ENCODE results near the gene DUOXA1. TPM values are rescaled to one million over a fixed set of nuclear protein-coding genes. Genes with fewer than 3 reads are reported as not detected.
"Not testable (repeated sequence)": the region's sequence is repeated elsewhere in the genome, so short reads cannot be mapped to it uniquely, and the experiment has no call there.

The DUOXA1 gene
- total RNA-seq, 1 experiment from 2014 or later: not detected

GRCh38 chr15:45151998-45152828 lies 22.5 kb upstream of the DUOXA1 start:
- no peak for DNase-seq (ENCODE audit: low spot score)

GRCh38 chr15:45150997-45151396 lies 21.3 kb upstream of the DUOXA1 start:
- no peak for DNase-seq (ENCODE audit: low spot score)

DNA sequence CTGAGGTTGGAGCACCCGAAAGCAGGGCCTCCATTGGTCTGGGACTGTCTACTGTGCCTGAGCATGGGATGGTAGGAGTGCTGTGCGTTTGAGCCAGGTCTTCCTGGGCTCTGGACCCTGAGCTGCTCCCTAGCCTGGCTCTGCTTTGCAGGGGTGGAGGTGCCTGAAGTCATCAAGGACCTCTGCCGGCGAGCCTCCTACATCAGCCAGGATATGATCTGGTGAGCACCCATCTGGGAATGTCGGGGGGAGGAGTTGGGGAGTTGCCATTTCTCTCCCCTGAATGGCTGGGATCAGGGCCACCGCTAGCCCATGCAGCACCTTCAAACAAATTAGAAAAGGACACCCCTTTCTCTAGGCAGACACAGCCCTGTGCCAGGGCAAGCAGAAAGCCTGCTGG lies 20.8 kb upstream of the DUOXA1 start:
- DNase-seq (ENCODE audit: low spot score): no peak

DNA sequence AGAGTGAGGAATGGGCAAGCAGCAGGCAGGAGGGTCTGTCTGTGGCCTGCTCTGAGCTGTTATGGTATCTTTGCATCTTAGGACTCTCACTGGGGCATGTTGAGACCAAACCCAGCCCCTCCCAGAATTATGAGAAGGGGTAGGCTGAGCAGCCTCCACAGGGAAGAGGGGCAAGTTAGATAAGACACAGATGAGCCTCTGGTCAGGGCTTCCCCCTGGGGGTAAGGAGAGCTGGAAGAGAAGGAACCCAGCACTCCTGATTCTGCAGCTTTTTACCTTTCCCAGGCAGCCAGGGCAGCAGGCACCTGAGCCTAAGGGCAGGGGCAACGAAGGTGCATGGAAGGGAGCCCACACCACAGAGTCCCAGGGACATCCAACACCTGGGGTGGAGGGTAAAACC lies 19.4 kb upstream of the DUOXA1 start:
- no peak for DNase-seq (ENCODE audit: low spot score)

DNA sequence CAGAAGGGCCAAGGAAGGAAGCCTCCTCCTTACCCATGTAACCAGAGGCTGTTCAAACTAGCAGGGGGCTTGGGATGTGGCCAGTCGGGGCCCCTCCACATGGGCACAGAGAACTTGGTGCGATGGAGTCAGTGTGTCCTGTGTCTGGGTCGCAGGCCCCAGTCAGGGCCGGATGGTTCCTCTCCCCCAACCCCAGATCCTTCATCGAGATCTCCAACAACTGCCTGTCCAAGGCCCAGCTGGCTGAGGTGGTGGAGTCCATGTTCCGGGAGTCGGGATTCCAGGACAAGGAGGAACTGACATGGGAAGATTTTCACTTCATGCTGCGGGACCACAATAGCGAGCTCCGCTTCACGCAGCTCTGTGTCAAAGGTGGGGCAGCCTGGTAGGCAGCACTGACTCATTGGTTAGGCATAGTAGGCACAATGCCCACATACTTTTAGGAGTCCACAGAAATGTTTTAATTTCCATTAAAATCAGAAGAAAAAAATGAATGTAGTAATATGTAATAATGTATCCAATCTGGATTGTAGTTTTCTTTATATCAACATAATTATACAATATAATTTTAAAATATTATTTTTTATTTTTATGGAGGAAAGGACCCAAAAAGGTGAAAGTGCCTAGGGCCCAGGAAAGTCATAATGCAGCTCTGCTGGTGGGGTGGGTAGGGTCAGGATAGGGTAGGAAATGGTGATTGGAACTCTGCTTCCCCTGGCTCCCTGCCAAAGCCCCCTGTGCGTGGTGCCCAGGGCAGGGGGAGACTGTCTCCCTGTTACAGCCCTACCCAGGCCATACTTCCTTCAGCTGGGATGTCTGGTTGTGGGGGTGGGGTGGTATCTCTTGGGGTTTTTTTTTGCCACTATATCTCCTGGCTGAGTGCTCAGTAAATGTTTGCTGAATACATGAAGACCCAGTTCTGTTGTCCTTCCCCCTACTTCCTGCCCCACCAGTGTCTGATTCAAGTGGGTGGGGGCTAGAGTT lies 18.7 kb upstream of the DUOXA1 start:
- DNase-seq (ENCODE audit: low spot score): no peak

DNA sequence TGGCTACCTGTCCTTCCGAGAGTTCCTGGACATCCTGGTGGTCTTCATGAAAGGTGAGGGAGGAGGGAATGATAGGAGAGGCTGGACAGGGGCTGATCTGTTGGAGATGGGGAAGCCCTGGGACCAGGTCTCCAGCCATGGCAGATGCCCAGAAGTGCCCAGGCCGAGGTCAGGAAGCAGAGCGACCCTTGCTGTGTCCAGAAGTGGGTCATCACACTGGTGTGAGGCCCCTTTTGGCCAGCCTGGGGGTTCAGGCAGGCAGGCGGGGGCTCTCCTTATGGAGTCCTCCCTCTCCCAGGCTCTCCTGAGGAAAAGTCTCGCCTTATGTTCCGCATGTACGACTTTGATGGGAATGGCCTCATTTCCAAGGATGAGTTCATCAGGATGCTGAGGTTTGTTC lies 17.9 kb upstream of the DUOXA1 start:
- no peak for DNase-seq (ENCODE audit: low spot score)

DNA sequence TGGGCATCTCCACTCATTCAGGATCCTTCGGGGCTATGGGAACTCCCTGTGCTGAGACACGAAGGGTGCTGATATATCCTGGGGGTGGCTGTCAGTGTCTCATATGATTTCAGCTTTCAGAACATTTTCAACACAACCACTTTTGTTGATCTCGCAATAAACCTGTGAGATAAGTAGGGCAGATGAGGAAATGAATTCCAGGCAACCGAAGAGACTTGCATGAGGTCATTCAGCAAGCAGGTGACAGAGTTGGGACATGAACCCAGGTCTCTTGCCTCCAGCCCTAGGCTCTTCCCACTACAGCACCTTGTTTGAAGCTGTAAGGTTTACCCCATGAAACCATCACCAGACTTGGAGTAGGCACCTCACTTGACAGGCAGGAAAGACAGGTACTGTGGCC lies 16.7 kb upstream of the DUOXA1 start:
- no peak for DNase-seq (ENCODE audit: low spot score)

DNA sequence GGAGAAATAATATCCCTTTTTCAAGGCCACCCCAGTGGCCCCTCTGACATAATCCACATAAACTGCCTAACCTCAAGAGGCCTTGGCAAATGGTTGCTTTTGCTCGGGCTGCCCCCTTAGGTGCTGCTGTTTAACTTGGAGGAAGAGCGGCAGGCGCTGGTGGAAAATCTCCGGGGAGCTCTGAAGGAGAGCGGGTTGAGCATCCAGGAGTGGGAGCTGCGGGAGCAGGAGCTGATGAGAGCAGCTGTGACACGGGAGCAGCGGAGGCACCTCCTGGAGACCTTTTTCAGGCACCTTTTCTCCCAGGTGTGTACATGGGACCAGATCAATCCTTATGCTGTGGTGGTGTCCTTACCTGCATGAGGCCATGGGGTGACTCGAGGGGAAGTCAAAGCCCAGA lies 15.1 kb upstream of the DUOXA1 start:
- DNase-seq (ENCODE audit: low spot score): no peak

DNA sequence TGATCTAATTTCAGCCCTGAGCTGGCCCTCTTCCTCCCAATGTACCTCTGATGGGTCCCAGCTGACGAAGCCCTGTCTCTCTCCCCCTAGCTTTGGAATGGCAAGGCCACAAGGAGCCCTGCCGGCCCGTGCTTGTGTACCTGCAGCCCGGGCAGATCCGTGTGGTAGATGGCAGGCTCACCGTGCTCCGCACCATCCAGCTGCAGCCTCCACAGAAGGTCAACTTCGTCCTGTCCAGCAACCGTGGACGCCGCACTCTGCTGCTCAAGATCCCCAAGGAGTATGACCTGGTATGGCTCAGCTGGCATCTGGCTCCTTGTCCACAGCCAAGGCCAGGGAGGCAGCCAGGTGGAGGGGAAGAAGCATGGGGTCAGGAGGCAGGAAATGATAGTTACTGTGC lies 14.3 kb upstream of the DUOXA1 start:
- DNase-seq (ENCODE audit: low spot score): no peak

GRCh38 chr15:45143056-45143455 lies 13.4 kb upstream of the DUOXA1 start:
- no peak for DNase-seq (ENCODE audit: low spot score)

- no peak for DNase-seq (ENCODE audit: low spot score)
Observed at GRCh38 chr15:45141386-45141785, 11.7 kb upstream of the DUOXA1 start.

GRCh38 chr15:45140557-45141250 lies 11.0 kb upstream of the DUOXA1 start:
- DNase-seq (ENCODE audit: low spot score): no peak

DNA sequence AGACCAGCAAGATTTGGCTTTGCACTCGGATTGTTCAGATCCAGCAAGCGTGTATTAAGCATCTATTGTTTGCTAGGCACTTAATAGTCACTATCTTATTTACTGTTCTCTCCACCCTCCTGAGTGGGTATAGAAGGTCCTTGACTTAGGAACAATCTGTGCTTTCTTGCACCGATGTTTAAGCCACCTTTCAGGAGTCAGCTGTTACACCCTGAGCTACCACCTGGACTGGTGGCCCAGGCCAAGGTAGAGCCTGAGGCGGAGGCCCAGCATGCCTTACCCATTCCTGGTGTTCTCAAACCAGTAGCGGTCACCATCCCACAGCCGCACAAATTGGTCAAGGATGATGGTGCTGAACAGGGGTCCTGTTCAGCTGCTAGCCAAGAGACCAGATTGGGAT lies 10.1 kb upstream of the DUOXA1 start:
- no peak for DNase-seq (ENCODE audit: low spot score)

DNA sequence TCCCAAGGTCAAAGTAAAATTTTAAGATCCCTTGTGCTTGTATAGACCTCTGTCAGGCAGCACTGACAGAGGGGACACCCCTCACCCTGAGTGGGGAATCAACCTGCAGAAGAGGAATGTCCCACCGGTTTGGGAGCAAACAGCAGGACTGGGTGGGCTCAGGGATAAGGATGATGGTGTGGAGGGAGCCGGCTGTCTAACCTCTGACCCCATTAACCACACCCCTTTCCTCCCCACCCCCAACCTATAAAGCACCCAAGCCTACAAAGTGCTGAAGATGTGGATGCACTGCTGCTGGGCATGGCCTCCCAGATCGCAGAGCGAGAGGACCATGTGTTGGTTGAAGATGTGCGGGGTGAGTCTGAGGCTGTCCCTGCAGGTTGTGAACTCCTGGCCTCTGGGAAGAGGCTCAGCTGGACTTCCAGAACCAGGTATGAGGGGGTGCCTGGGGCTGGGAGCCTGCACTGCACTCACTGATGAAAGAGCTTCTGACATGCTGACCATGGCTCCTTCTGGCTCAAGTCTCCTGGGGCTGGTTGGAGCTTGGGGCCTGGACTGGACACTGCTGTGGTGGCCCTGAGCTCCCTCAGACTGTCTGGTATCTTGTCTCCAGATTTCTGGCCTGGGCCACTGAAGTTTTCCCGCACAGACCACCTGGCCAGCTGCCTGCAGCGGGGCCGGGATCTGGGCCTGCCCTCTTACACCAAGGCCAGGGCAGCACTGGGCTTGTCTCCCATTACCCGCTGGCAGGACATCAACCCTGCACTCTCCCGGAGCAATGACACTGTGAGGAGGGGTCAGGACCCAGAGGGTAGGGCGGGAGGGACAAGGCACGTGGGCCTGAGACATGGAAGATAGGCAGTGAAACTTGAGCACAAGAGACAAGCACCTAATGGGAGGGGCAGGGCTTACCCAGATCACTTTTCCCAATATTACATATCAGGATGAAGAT lies 9.4 kb upstream of the DUOXA1 start:
- DNase-seq (ENCODE audit: low spot score): no peak

DNA sequence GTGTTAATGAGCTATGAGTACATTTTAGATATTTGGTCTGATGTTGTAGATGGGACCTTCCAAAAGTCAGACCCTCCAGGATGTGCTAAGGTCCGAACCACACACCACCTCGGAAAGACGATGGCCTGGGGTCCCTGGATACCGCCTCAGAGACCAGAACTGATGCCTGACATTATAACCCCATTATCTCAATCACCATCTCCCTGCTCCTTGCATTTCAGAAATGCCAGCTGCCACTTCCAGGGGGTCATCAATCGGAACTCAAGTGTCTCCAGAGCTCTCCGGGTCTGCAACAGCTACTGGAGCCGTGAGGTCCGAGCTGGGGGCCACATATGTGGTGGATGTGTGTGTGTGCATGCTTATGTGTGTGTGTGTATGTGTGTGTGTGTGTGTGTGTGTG lies 8.0 kb upstream of the DUOXA1 start:
- DNase-seq (ENCODE audit: low spot score): no peak

DNA sequence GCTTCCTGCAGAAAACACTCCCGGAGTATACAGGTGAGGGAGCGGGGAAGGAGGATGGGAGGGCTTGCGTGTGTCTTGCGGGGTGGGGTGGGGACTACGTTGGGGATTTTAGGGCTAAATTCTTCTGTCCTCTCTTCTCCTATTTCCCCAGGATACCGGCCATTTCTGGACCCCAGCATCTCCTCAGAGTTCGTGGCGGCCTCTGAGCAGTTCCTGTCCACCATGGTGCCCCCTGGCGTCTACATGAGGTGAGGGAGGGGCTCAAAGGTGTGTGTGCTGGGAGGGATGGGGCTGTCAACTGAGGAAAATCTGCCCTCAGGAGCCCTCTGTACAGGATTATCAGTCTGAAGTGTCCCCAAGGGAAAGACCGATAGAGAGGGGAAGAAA lies 6.7 kb upstream of the DUOXA1 start:
- no peak for DNase-seq (ENCODE audit: low spot score)

- DNase-seq (ENCODE audit: low spot score): not testable (repeated sequence)
Observed at GRCh38 chr15:45135705-45136377, 6.2 kb upstream of the DUOXA1 start.

- no peak for DNase-seq (ENCODE audit: low spot score)
Observed at GRCh38 chr15:45134682-45135604, 5.3 kb upstream of the DUOXA1 start.

DNA sequence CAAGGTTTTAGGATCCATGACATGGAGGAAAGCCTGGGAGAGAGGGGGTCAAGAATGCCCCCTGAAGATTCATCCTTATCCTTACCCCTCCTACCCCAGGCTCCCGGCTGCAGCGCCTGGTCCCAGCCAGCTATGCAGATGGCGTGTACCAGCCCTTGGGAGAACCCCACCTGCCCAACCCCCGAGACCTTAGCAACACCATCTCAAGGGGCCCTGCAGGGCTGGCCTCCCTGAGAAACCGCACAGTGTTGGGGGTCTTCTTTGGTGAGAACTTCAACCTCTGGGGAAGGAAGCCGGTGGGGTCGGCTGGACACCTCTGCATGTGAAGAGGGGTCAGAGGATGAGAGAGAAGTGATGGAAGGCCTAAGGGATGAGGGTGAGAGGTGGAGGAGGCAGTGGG lies 4.4 kb upstream of the DUOXA1 start:
- no peak for DNase-seq (ENCODE audit: low spot score)

Data from H4 (cell line).